Neuronal stem cell (in vitro differentiated cells): ENCODE results near the gene DDX39B.

Experiments
- DNase-seq: peaks from one replicate; pipeline ENCODE4 v3.0.0-alpha.2; 2013; ENCODE audit warnings: low spot score
- H2AFZ ChIP-seq: one replicate; pipeline ENCODE4 v1.6.1; 2013; ENCODE audit warnings: mild to moderate bottlenecking, low read length, inconsistent platforms
- H2AK5ac ChIP-seq: 2 replicates; pipeline ENCODE4 v1.6.1; 2013; ENCODE audit warnings: low read depth, mild to moderate bottlenecking, inconsistent platforms, low read length, moderate library complexity, mixed read lengths
- H2BK120ac ChIP-seq: 2 replicates; pipeline ENCODE4 v1.6.1; 2013; ENCODE audit warnings: low read depth, mild to moderate bottlenecking, inconsistent platforms, low read length, moderate library complexity, mixed read lengths
- H2BK12ac ChIP-seq: one replicate; pipeline ENCODE4 v1.6.1; 2013; ENCODE audit warnings: low read length, inconsistent platforms
- H2BK15ac ChIP-seq: 2 replicates; pipeline ENCODE4 v1.6.1; 2013; ENCODE audit warnings: mild to moderate bottlenecking, low read length, inconsistent platforms, mixed read lengths
- H2BK5ac ChIP-seq: one replicate; pipeline ENCODE4 v1.6.1; 2013; ENCODE audit warnings: inconsistent platforms, mild to moderate bottlenecking, low read length, moderate library complexity
- H3K14ac ChIP-seq: one replicate; pipeline ENCODE4 v1.6.1; 2013; ENCODE audit warnings: low read length, inconsistent platforms
- H3K18ac ChIP-seq: 2 replicates; pipeline ENCODE4 v1.6.1; 2013; ENCODE audit warnings: low read length, inconsistent platforms
- H3K23ac ChIP-seq: 2 replicates; pipeline ENCODE4 v1.6.1; 2013; ENCODE audit warnings: low read depth, mild to moderate bottlenecking, mixed read lengths, low read length, inconsistent platforms; ENCODE audit not compliant: poor library complexity
- H3K27ac ChIP-seq: replicated peaks from 3 replicates; pipeline ENCODE4 v1.5.1; 2013; ENCODE audit warnings: low read length, inconsistent platforms
- H3K27me3 ChIP-seq, 3 experiments: 2 replicates each; pipeline ENCODE4 v1.6.1; 2013; ENCODE audit warnings: low read length in 3 of 3, mild to moderate bottlenecking in 2 of 3, inconsistent platforms in 1 of 3, low read depth in 1 of 3, mixed read lengths in 1 of 3, moderate library complexity in 1 of 3; ENCODE audit not compliant: control insufficient read depth in 3 of 3, insufficient read depth in 3 of 3
- H3K36me3 ChIP-seq, 2 donors: replicated peaks in 1 of 2; 2 replicates each; pipeline ENCODE4 v1.6.1; 2013; ENCODE audit warnings: low read length in 2 of 2; ENCODE audit not compliant: control insufficient read depth in 2 of 2, insufficient read depth in 2 of 2
- H3K4ac ChIP-seq: 2 replicates; pipeline ENCODE4 v1.6.1; 2013; ENCODE audit warnings: inconsistent platforms, mild to moderate bottlenecking, low read length, moderate library complexity
- H3K4me1 ChIP-seq, 2 donors: 1 replicate in 1 of 2; 2 replicates in 1 of 2; pipeline ENCODE4 v1.6.1; 2013; ENCODE audit warnings: low read length in 2 of 2, low read depth in 1 of 2; ENCODE audit not compliant: control insufficient read depth in 2 of 2, insufficient read depth in 1 of 2
- H3K4me2 ChIP-seq: one replicate; pipeline ENCODE4 v1.6.1; 2013; ENCODE audit warnings: mild to moderate bottlenecking, low read length, inconsistent platforms; ENCODE audit not compliant: insufficient read depth, poor library complexity, severe bottlenecking
- H3K4me3 ChIP-seq, 2 donors: 2 replicates each; pipeline ENCODE4 v1.5.1; 2013; ENCODE audit warnings: low read length in 2 of 2, mild to moderate bottlenecking in 2 of 2, inconsistent platforms in 1 of 2, moderate library complexity in 1 of 2
- H3K79me1 ChIP-seq: one replicate; pipeline ENCODE4 v1.6.1; 2013; ENCODE audit warnings: low read depth, mild to moderate bottlenecking, inconsistent platforms, low read length, moderate library complexity
- H3K9ac ChIP-seq: one replicate; pipeline ENCODE4 v1.6.1; 2013; ENCODE audit warnings: mild to moderate bottlenecking, low read depth, low read length, inconsistent platforms; ENCODE audit not compliant: poor library complexity
- H3K9me3 ChIP-seq, 2 donors: replicated peaks in 1 of 2; 2 replicates each; pipeline versions ENCODE3 to v1.6.1; 2013; ENCODE audit warnings: low read length in 2 of 2, mild to moderate bottlenecking in 2 of 2, inconsistent platforms in 1 of 2, low read depth in 1 of 2, mixed read lengths in 1 of 2, moderate library complexity in 1 of 2; ENCODE audit not compliant: control insufficient read depth in 2 of 2, insufficient read depth in 1 of 2
- H4K8ac ChIP-seq: one replicate; pipeline ENCODE4 v1.6.1; 2013; ENCODE audit warnings: low read depth, mild to moderate bottlenecking, inconsistent platforms, low read length, moderate library complexity
- H4K91ac ChIP-seq: one replicate; pipeline ENCODE4 v1.6.1; 2013; ENCODE audit warnings: low read length, low read depth, mild to moderate bottlenecking, inconsistent platforms; ENCODE audit not compliant: poor library complexity
- WGBS, 2 donors: extraction: QIAGEN DNeasy Blood & Tissue Kit; methylation state at CpG; one replicate each; pipeline ENCODE4 v1.1.7; 2013; ENCODE audit warnings: missing lambda C conversion rate in 2 of 2, mixed read lengths in 1 of 2; ENCODE audit not compliant: insufficient read length in 2 of 2, insufficient replicate concordance in 1 of 2; ENCODE audit errors: extremely low coverage in 2 of 2; 5-methylcytosine and 5-hydroxymethylcytosine counted together

The DDX39B gene

GRCh38 chr6:31587791-31588777 lies 46.3 kb upstream of the DDX39B start:
- Histone ChIP-seq H2BK15ac (peak overlapping the region; percentile 16), H2BK5ac (no peak overlapping the region), H3K23ac (no peak overlapping the region), H3K4me1 (peaks cover 2 to 4% of the 10 kb centered on the region in 2 donors), H3K4me3 (no peak overlapping the region), H2BK120ac (no peak overlapping the region), H3K4me2 (no peak overlapping the region), H3K9me3 (no peaks in the 10 kb centered on the region), H4K91ac (no peak overlapping the region), H3K27ac (no peak overlapping the region), H3K36me3 (no peaks in the 10 kb centered on the region), H3K18ac (peak overlapping the region; percentile 64), H3K14ac (no peak overlapping the region), H2BK12ac (no peak overlapping the region), H3K9ac (no peak overlapping the region), H3K4ac (no peak overlapping the region), H4K8ac (peak overlapping the region; percentile 43), H3K27me3 (peaks cover 0 to 11% (median 0%) of the 10 kb centered on the region in 3 experiments), H2AFZ (peak overlapping the region; percentile 82), H3K79me1 (no peaks in the 10 kb centered on the region), H2AK5ac (peak overlapping the region; percentile 70)
- WGBS, 2 donors: no CpG with 5 or more reads among the region's 12 CpGs
- no peak for DNase-seq

GRCh38 chr6:31586599-31587281 lies 44.9 kb upstream of the DDX39B start:
- Histone ChIP-seq H2BK120ac (no peak overlapping the region), H3K36me3 (no peaks in the 10 kb centered on the region), H2BK5ac (no peak overlapping the region), H3K9me3 (no peaks in the 10 kb centered on the region), H3K4me3 (no peak overlapping the region), H2AK5ac (no peak overlapping the region), H3K79me1 (no peaks in the 10 kb centered on the region), H2BK15ac (peak overlapping the region; percentile 20), H3K4me1 (peaks cover 2 to 4% of the 10 kb centered on the region in 2 donors), H3K9ac (no peak overlapping the region), H2AFZ (no peak overlapping the region), H3K23ac (peak overlapping the region; percentile 29), H4K8ac (no peak overlapping the region), H4K91ac (no peak overlapping the region), H3K4ac (no peak overlapping the region), H3K14ac (no peak overlapping the region), H3K27me3 (peaks cover 0 to 16% (median 4%) of the 10 kb centered on the region in 3 experiments), H3K18ac (no peak overlapping the region), H3K27ac (no peak overlapping the region), H3K4me2 (no peak overlapping the region), H2BK12ac (no peak overlapping the region)
- WGBS, 2 donors: no CpG with 5 or more reads among the region's 9 CpGs
- DNase-seq: no peak

- H4K91ac ChIP-seq: no peak within 1 kb of the TSS
- H3K9me3 ChIP-seq: no peaks in the 10 kb centered on the region
- DNase-seq: no peak
- H2BK120ac ChIP-seq: no peak within 1 kb of the TSS
- H3K23ac ChIP-seq: peak within 1 kb of the TSS; percentile 29
- no peak within 1 kb of the TSS for H2AFZ ChIP-seq
- peaks cover 4% of the 10 kb centered on the region in 2 donors for H3K4me1 ChIP-seq
- H3K27ac ChIP-seq: no peak within 1 kb of the TSS
- peak within 1 kb of the TSS; percentile 20 for H2BK15ac ChIP-seq
- no peak within 1 kb of the TSS for H3K9ac ChIP-seq
- H3K14ac ChIP-seq: no peak within 1 kb of the TSS
- no peak within 1 kb of the TSS for H3K4me3 ChIP-seq
- H3K4me2 ChIP-seq: no peak within 1 kb of the TSS
- peak within 1 kb of the TSS; percentile 65 for H3K18ac ChIP-seq
- H3K79me1 ChIP-seq: no peaks in the 10 kb centered on the region
- H3K36me3 ChIP-seq: no peaks in the 10 kb centered on the region
- H2BK12ac ChIP-seq: no peak within 1 kb of the TSS
- H2BK5ac ChIP-seq: no peak within 1 kb of the TSS
- H4K8ac ChIP-seq: no peak within 1 kb of the TSS
- no CpG with 5 or more reads among the region's 1 CpG for WGBS, 2 donors
- no peak within 1 kb of the TSS for H2AK5ac ChIP-seq
- peaks cover 0 to 19% (median 9%) of the 10 kb centered on the region in 3 experiments for H3K27me3 ChIP-seq
- H3K4ac ChIP-seq: no peak within 1 kb of the TSS
Observed at GRCh38 chr6:31586008-31586407, 44.2 kb upstream of the DDX39B start, which contains the start of gene LST1. TSS of gene LST1 (plus strand) at chr6:31586277. CDS start at chr6:31587300, 1,023 bp downstream.

GRCh38 chr6:31585491-31585890 lies 43.7 kb upstream of the DDX39B start:
- no CpG with 5 or more reads among the region's 2 CpGs for WGBS, 2 donors

More at GRCh38 chr6:31585491-31585890, 43.7 kb upstream of the DDX39B start:
- Histone ChIP-seq H3K4me3 (no peak overlapping the region), H3K18ac (no peak overlapping the region), H2BK120ac (no peak overlapping the region), H4K8ac (no peak overlapping the region), H2BK12ac (no peak overlapping the region), H2AK5ac (no peak overlapping the region), H3K36me3 (no peaks in the 10 kb centered on the region), H2BK5ac (no peak overlapping the region), H3K79me1 (no peaks in the 10 kb centered on the region), H3K4me1 (peaks cover 5 to 6% of the 10 kb centered on the region in 2 donors), H2BK15ac (no peak overlapping the region), H3K14ac (no peak overlapping the region), H3K27me3 (peaks cover 0 to 20% (median 10%) of the 10 kb centered on the region in 3 experiments), H3K23ac (no peak overlapping the region), H4K91ac (no peak overlapping the region), H3K9ac (no peak overlapping the region), H3K4ac (no peak overlapping the region), H3K27ac (no peak overlapping the region), H3K4me2 (no peak overlapping the region), H2AFZ (no peak overlapping the region), H3K9me3 (no peaks in the 10 kb centered on the region)
- no peak for DNase-seq
